Caco-2 (cell line): ENCODE results near the gene ATP6V1F. TPM values are rescaled to one million over a fixed set of nuclear protein-coding genes. Genes with fewer than 3 reads are reported as not detected.
A peak's percentile ranks its signal among the peaks of the same experiment; 100 is the strongest.

Experiments
- BruUV-seq: library from RNA; stranded (reverse); fragments of 400-500 nt; replicated peaks from 2 replicates; lab custom pipeline; 2021; lab: Mats Ljungman, UMichigan
- CTCF ChIA-PET: fragments of 300-600 bp; sonication (Branson Sonifier 250); formaldehyde crosslinking; loops from one replicate; lab custom pipeline; 2022; ENCODE audit warnings: antibody characterized with exemption; lab: Charles Lee
- POLR2A ChIA-PET: fragments of 300-600 bp; sonication (Branson Sonifier 250); formaldehyde crosslinking; loops from one replicate; lab custom pipeline; 2022; ENCODE audit warnings: antibody characterized with exemption; lab: Charles Lee
- DNase-seq, 2 experiments: peaks; one replicate each; pipeline versions ENCODE4 v3.0.0 to v3.0.0-alpha.2; 2020 to 2022
- H3K27me3 ChIP-seq: replicated peaks from 2 replicates; pipeline ENCODE4 v1.6.0; 2011; ENCODE audit warnings: low read length; ENCODE audit not compliant: control insufficient read depth, insufficient read depth
- H3K36me3 ChIP-seq: 2 replicates; pipeline ENCODE4 v1.5.1; 2011; ENCODE audit warnings: low read length; ENCODE audit not compliant: control insufficient read depth, insufficient read depth
- H3K4me1 ChIP-seq: fragments of 250-450 bp; sonication (Bioruptor Pico); 2 replicates; pipeline ENCODE4 v1.5.1; 2020; ENCODE audit warnings: mild to moderate bottlenecking
- H3K4me3 ChIP-seq: 2 replicates; pipeline ENCODE4 v1.5.1; 2011; ENCODE audit warnings: low read depth, mild to moderate bottlenecking, control low read depth, low read length
- H3K9me3 ChIP-seq: fragments of 250-450 bp; sonication (Bioruptor Pico); 2 replicates; pipeline ENCODE4 v1.5.1; 2020; ENCODE audit warnings: mild to moderate bottlenecking, moderate library complexity
- H3K27ac Mint-ChIP-seq: one replicate; pipeline ENCODE4 v1.8.0; 2022; ENCODE audit warnings: mixed read lengths; ENCODE audit not compliant: unreplicated experiment
- H3K27me3 Mint-ChIP-seq: one replicate; pipeline ENCODE4 v1.8.0; 2022; ENCODE audit warnings: mixed read lengths; ENCODE audit not compliant: insufficient read depth, unreplicated experiment
- H3K36me3 Mint-ChIP-seq: one replicate; pipeline ENCODE4 v1.8.0; 2022; ENCODE audit warnings: mild to moderate bottlenecking, mixed read lengths; ENCODE audit not compliant: insufficient read depth, unreplicated experiment
- H3K4me1 Mint-ChIP-seq: one replicate; pipeline ENCODE4 v1.8.0; 2022; ENCODE audit warnings: low read depth, mixed read lengths; ENCODE audit not compliant: unreplicated experiment
- H3K4me3 Mint-ChIP-seq: one replicate; pipeline ENCODE4 v1.8.0; 2022; ENCODE audit warnings: mild to moderate bottlenecking, moderate library complexity, mixed read lengths; ENCODE audit not compliant: unreplicated experiment
- H3K9me3 Mint-ChIP-seq: one replicate; pipeline ENCODE4 v1.8.0; 2022; ENCODE audit warnings: mixed read lengths; ENCODE audit not compliant: unreplicated experiment
- CTCF ChIP-seq, 2 experiments: fragments of 200-600 bp in 1 of 2; IDR thresholded peaks; 1 replicate in 1 of 2; 2 replicates in 1 of 2; pipeline versions ENCODE4 v1.5.1 to v1.8.0; 2011 to 2022; ENCODE audit warnings: antibody characterized with exemption in 1 of 2, control low read depth in 1 of 2, inconsistent platforms in 1 of 2, low read depth in 1 of 2, low read length in 1 of 2, mild to moderate bottlenecking in 1 of 2, moderate library complexity in 1 of 2; ENCODE audit not compliant: insufficient read depth in 1 of 2, severe bottlenecking in 1 of 2, unreplicated experiment in 1 of 2
- intact Hi-C: fragments of 100-400 bp; cut with micrococcal nuclease; formaldehyde crosslinking; loops from one replicate; pipeline ENCODE4 v1.10.0; 2022; ENCODE audit not compliant: unreplicated experiment
- total RNA-seq: library from RNA; stranded (reverse); gene quantifications from 2 replicates; pipeline ENCODE4 v1.2.3, GENCODE V29; 2022

The ATP6V1F gene
- total RNA-seq, 1 experiment from 2014 or later = 162 TPM

- no peaks in the 10 kb centered on the region for H3K9me3 Mint-ChIP-seq
- H3K4me3 Mint-ChIP-seq = no peak overlapping the region
- TF ChIP-seq CTCF (IDR thresholded peaks at IDR 0.05; ENCODE audit: insufficient read depth in 1 of 2, low read depth in 1 of 2, low read length in 1 of 2, severe bottlenecking in 1 of 2, unreplicated experiment in 1 of 2) = no peak
- BruUV-seq = TSS peak; percentile 18
- ChIA-PET POLR2A (no interaction called here), CTCF (no interaction called here)
- H3K27me3 ChIP-seq = no peaks in the 10 kb centered on the region
- no peaks in the 10 kb centered on the region for H3K9me3 ChIP-seq
- no peak overlapping the region for H3K27ac Mint-ChIP-seq
- DNase-seq = no peak
- H3K4me1 Mint-ChIP-seq = no peaks in the 10 kb centered on the region
- intact Hi-C loops = no loop called here
- no peak overlapping the region for H3K4me3 ChIP-seq
- no peaks in the 10 kb centered on the region for H3K27me3 Mint-ChIP-seq
- no peaks in the 10 kb centered on the region for H3K4me1 ChIP-seq
- no peaks in the 10 kb centered on the region; the same call in 1 of the 2 replicates for H3K36me3 ChIP-seq
- peaks cover 35% of the 10 kb centered on the region for H3K36me3 Mint-ChIP-seq
Measured at GRCh38 chr7:128854396-128854795, 8.3 kb upstream of the ATP6V1F start.

GRCh38 chr7:128855559-128855958 lies 7.1 kb upstream of the ATP6V1F start:
- CTCF ChIA-PET = no interaction called here
- no peaks in the 10 kb centered on the region for H3K9me3 Mint-ChIP-seq
- no peaks in the 10 kb centered on the region for H3K27me3 Mint-ChIP-seq
- no peaks in the 10 kb centered on the region for H3K36me3 ChIP-seq
- no peak overlapping the region for H3K4me3 Mint-ChIP-seq
- H3K4me1 ChIP-seq = no peaks in the 10 kb centered on the region
- no TSS peak for BruUV-seq
- peaks cover 37% of the 10 kb centered on the region for H3K36me3 Mint-ChIP-seq
- H3K4me1 Mint-ChIP-seq = no peaks in the 10 kb centered on the region
- TF ChIP-seq CTCF (IDR thresholded peaks at IDR 0.05; ENCODE audit: insufficient read depth in 1 of 2, low read depth in 1 of 2, low read length in 1 of 2, severe bottlenecking in 1 of 2, unreplicated experiment in 1 of 2) = no peak
- POLR2A ChIA-PET = no interaction called here
- no peak overlapping the region for H3K27ac Mint-ChIP-seq
- intact Hi-C loops = no loop called here
- no peak for DNase-seq
- H3K4me3 ChIP-seq = no peak overlapping the region
- no peaks in the 10 kb centered on the region for H3K27me3 ChIP-seq
- no peaks in the 10 kb centered on the region for H3K9me3 ChIP-seq

GRCh38 chr7:128856001-128856718 lies 6.5 kb upstream of the ATP6V1F start:
- Histone ChIP-seq H3K4me3 (no peak overlapping the region), H3K27me3 (no peaks in the 10 kb centered on the region), H3K4me1 (no peaks in the 10 kb centered on the region), H3K36me3 (no peaks in the 10 kb centered on the region), H3K9me3 (no peaks in the 10 kb centered on the region)
- no peaks in the 10 kb centered on the region for H3K4me1 Mint-ChIP-seq
- TF ChIP-seq CTCF (IDR thresholded peaks at IDR 0.05; ENCODE audit: insufficient read depth in 1 of 2, low read depth in 1 of 2, low read length in 1 of 2, severe bottlenecking in 1 of 2, unreplicated experiment in 1 of 2) = no peak
- H3K36me3 Mint-ChIP-seq = peaks cover 36% of the 10 kb centered on the region
- no peak overlapping the region for H3K27ac Mint-ChIP-seq
- CTCF ChIA-PET = no interaction called here
- no peaks in the 10 kb centered on the region for H3K27me3 Mint-ChIP-seq
- intact Hi-C loops = no loop called here
- POLR2A ChIA-PET = no interaction called here
- no peak for DNase-seq
- no TSS peak for BruUV-seq
- H3K9me3 Mint-ChIP-seq = no peaks in the 10 kb centered on the region
- no peak overlapping the region for H3K4me3 Mint-ChIP-seq
